Measurements from ENCODE around the gene DUSP18.
"Not testable (repeated sequence)": the region's sequence is repeated elsewhere in the genome, so short reads cannot be mapped to it uniquely, and the experiment has no call there.

DUSP18 gene

GRCh38 chr22:30640839-30641430 is 26.7 kb downstream of the DUSP18 start:
- in situ Hi-C loops (cut with HindIII; ENCODE audit: low sequenced_read_pairs) = no loop called here

GRCh38 chr22:30640361-30640760 is 27.3 kb downstream of the DUSP18 start:
- in situ Hi-C loops (cut with HindIII; ENCODE audit: low sequenced_read_pairs) = no loop called here

- in situ Hi-C loops (cut with HindIII; ENCODE audit: low sequenced_read_pairs) = no loop called here
Measured at GRCh38 chr22:30637701-30638114, 30.0 kb downstream of the DUSP18 start.

- in situ Hi-C loops (cut with HindIII; ENCODE audit: low sequenced_read_pairs) = no loop called here
Measured at GRCh38 chr22:30636226-30637077, 31.2 kb downstream of the DUSP18 start.

- in situ Hi-C loops (cut with HindIII; ENCODE audit: low sequenced_read_pairs) = no loop called here
Measured at GRCh38 chr22:30635273-30636225, 32.1 kb downstream of the DUSP18 start, which contains the start of gene SLC35E4. Gene SLC35E4 (plus strand): TSS chr22:30635781. CDS start chr22:30636451, 670 bp downstream.

- in situ Hi-C loops (cut with HindIII; ENCODE audit: low sequenced_read_pairs) = no loop called here
Measured at GRCh38 chr22:30634471-30635233, 33.0 kb downstream of the DUSP18 start.

- in situ Hi-C loops (cut with HindIII; ENCODE audit: low sequenced_read_pairs) = not testable (repeated sequence)
Measured at GRCh38 chr22:30631469-30631868, 36.2 kb downstream of the DUSP18 start.

GRCh38 chr22:30628491-30628890 is 39.2 kb downstream of the DUSP18 start:
- in situ Hi-C loops (cut with HindIII; ENCODE audit: low sequenced_read_pairs) = no loop called here

- in situ Hi-C loops (cut with HindIII; ENCODE audit: low sequenced_read_pairs) = no loop called here
Measured at GRCh38 chr22:30627471-30627870, 40.2 kb downstream of the DUSP18 start.

GRCh38 chr22:30626413-30626812 is 41.3 kb downstream of the DUSP18 start:
- in situ Hi-C loops (cut with HindIII; ENCODE audit: low sequenced_read_pairs) = no loop called here

GRCh38 chr22:30619909-30620308 is 47.8 kb downstream of the DUSP18 start:
- in situ Hi-C loops (cut with HindIII; ENCODE audit: low sequenced_read_pairs) = not testable (repeated sequence)

GRCh38 chr22:30617819-30618218 is 49.9 kb downstream of the DUSP18 start:
- in situ Hi-C loops (cut with HindIII; ENCODE audit: low sequenced_read_pairs) = no loop called here

GRCh38 chr22:30615543-30615954 is 52.1 kb downstream of the DUSP18 start:
- in situ Hi-C loops (cut with HindIII; ENCODE audit: low sequenced_read_pairs) = no loop called here

GRCh38 chr22:30614879-30615278 is 52.8 kb downstream of the DUSP18 start:
- in situ Hi-C loops (cut with HindIII; ENCODE audit: low sequenced_read_pairs) = no loop called here

GRCh38 chr22:30614268-30614667 is 53.4 kb downstream of the DUSP18 start:
- in situ Hi-C loops (cut with HindIII; ENCODE audit: low sequenced_read_pairs) = no loop called here

GRCh38 chr22:30612789-30613188 is 54.9 kb downstream of the DUSP18 start:
- in situ Hi-C loops (cut with HindIII; ENCODE audit: low sequenced_read_pairs) = no loop called here

Measured in DLD1 (cell line).